ENCODE measurements around the gene TTC3. TPM values are rescaled to one million over a fixed set of nuclear protein-coding genes. Genes with fewer than 3 reads are reported as not detected.
"Not testable (repeated sequence)": the region's sequence is repeated elsewhere in the genome, so short reads cannot be mapped to it uniquely, and the experiment has no call there.

Gene TTC3
- total RNA-seq, 1 experiment from 2014 or later: 68.0 TPM

DNA sequence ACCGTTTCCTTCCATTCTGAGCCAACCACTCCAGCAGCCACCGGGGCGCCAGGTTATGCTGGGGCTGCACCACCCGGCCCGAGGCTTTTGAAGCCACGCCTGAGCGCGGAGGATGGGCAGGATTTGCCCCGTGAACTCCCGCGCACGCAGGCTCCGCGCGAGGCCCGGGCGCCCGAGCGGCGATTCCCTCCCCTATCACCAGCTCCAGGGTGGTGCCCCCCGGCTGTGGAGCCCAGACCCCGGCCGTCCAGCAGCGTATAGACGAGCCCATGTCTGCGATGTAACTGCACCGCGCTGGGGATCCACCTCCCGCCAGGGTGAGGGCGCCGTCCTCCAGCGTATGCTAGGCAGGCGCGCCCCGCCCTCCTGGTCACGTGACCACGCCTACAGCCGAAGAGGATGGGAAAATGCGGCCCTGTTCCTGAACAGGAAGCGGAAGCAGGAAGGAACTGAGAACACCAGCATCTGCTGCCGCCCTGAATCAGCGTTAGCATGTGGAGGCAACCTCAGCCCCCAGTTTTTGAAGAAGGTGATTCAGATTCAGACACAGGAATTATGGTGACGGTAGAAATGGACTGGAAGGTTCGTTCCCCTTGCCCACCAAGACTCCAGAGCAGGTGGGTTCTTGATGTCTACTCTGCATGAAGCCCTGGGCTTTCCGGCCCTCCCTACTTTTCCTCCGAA, 148.1 kb downstream of the TTC3 start:
- peak; percentile 92 for DNase-seq
- intact Hi-C loops (cut with micrococcal nuclease; ENCODE audit: unreplicated experiment): loop anchor here (2.0 kb wide), 1 partner anchor 422 kb away; no protein-coding TSS in a partner anchor
- Mint-ChIP-seq H3K36me3 (ENCODE audit: insufficient read depth, unreplicated experiment) (peaks cover 17% of the 10 kb centered on the region), H3K9me3 (ENCODE audit: low read depth, unreplicated experiment) (no peaks in the 10 kb centered on the region), H3K27ac (ENCODE audit: unreplicated experiment) (peak overlapping the region; percentile 91), H3K4me3 (ENCODE audit: low read depth, unreplicated experiment) (peak overlapping the region; percentile 95), H3K4me1 (ENCODE audit: low read depth, unreplicated experiment) (no peaks in the 10 kb centered on the region), H3K27me3 (ENCODE audit: unreplicated experiment) (no peaks in the 10 kb centered on the region)
- CTCF ChIA-PET: no interaction called here
- BruUV-seq (replicated peaks): no TSS peak
- TF ChIP-seq, protein P1, sequence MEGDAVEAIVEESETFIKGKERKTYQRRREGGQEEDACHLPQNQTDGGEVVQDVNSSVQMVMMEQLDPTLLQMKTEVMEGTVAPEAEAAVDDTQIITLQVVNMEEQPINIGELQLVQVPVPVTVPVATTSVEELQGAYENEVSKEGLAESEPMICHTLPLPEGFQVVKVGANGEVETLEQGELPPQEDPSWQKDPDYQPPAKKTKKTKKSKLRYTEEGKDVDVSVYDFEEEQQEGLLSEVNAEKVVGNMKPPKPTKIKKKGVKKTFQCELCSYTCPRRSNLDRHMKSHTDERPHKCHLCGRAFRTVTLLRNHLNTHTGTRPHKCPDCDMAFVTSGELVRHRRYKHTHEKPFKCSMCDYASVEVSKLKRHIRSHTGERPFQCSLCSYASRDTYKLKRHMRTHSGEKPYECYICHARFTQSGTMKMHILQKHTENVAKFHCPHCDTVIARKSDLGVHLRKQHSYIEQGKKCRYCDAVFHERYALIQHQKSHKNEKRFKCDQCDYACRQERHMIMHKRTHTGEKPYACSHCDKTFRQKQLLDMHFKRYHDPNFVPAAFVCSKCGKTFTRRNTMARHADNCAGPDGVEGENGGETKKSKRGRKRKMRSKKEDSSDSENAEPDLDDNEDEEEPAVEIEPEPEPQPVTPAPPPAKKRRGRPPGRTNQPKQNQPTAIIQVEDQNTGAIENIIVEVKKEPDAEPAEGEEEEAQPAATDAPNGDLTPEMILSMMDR (IDR thresholded peaks at IDR 0.05; ENCODE audit: unreplicated experiment): no peak

DNA sequence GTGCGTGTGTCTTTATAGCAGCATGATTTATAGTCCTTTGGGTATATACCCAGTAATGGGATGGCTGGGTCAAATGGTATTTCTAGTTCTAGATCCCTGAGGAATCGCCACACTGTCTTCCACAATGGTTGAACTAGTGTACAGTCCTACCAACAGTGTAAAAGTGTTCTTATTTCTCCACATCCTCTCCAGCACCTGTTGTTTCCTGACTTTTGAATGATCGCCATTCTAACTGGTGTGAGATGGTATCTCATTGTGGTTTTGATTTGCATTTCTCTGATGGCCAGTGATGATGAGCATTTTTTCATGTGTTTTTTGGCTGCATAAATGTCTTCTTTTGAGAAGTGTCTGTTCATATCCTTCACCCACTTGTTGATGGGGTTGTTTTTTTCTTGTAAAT, 149.2 kb downstream of the TTC3 start:
- CTCF ChIA-PET; H3K27ac Mint-ChIP-seq (ENCODE audit: unreplicated experiment); H3K4me1 Mint-ChIP-seq (ENCODE audit: low read depth, unreplicated experiment); H3K9me3 Mint-ChIP-seq (ENCODE audit: low read depth, unreplicated experiment); BruUV-seq (replicated peaks); DNase-seq; intact Hi-C loops (cut with micrococcal nuclease; ENCODE audit: unreplicated experiment); H3K27me3 Mint-ChIP-seq (ENCODE audit: unreplicated experiment): not testable (repeated sequence)
- H3K4me3 Mint-ChIP-seq (ENCODE audit: low read depth, unreplicated experiment): peak overlapping the region; percentile 95
- peaks cover 17% of the 10 kb centered on the region for H3K36me3 Mint-ChIP-seq (ENCODE audit: insufficient read depth, unreplicated experiment)

DNA sequence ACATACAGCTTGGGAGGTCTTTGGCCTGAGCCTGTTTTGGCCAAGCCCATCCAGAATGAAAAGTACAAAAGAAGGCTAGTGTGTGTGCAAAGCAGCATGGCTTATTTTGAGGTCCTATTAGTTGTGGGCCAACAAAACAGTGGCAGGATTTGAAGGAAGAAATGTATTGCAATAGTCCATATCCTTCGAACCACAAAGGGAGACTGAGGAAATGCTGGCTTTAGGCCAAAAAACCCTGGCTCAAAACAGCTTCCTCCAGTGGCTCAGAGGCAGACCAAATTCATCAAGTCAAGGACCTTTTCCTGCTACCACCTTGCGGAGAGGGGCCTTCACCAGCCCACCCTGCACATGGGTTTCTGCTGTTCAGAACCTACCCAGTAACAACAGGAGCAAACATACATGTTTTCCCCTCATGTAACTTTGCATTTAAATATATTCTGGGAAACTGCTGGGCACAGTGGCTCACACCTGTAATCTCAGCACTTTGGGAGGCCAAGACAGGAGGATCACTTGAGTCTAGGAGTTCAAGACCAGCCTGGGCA, 150.8 kb downstream of the TTC3 start:
- peaks cover 17% of the 10 kb centered on the region for H3K36me3 Mint-ChIP-seq (ENCODE audit: insufficient read depth, unreplicated experiment)
- no TSS peak for BruUV-seq (replicated peaks)

DNA sequence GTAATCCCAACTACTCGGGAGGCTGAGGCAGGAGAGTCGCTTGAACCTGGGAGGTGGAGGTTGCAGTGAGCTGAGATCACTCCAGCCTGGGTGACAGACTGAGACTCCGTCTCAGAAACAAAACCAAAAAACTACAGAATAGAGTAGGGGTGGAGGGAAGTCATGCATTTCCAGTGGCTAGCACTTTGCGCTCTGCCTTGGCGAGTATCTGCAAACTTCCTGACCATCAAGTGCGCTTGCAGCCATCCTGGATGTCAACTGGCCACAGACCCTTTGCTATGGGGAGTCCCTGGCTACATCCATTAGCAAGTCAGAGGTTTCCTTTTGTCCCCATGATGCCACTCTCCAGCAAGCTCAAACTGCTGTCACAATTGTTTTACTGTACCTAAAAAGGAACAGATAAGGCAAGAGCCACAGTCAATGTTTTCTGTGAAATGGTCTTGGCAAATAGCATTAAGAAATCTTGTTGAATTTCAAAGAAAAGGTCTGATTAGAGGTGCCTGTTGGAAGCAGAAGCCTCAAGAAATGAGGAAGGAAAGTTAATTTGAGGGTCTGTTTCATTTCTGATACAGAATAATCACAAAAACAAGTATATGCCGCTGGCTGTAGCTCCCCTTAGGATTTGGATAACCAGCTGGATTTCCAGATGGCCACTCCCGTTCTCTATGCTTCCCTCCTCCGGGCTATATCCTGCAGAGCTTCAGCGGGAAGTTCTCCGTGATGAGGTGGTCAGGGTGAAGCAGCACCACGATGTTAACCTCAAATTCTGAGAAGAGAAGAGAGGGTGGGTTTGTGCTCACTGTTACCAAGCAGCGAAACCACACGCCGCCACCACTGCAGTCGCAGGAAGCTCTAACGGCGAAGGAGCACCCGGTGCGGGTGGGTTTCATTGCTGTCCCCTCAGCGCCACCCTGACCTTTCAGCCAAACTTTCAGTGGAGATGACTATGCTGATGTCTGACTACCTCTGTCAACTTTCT, 152.1 kb downstream of the TTC3 start:
- CTCF ChIA-PET: no interaction called here
- Mint-ChIP-seq H3K27me3 (ENCODE audit: unreplicated experiment) (no peaks in the 10 kb centered on the region), H3K36me3 (ENCODE audit: insufficient read depth, unreplicated experiment) (peaks cover 14% of the 10 kb centered on the region), H3K9me3 (ENCODE audit: low read depth, unreplicated experiment) (no peaks in the 10 kb centered on the region), H3K4me1 (ENCODE audit: low read depth, unreplicated experiment) (no peaks in the 10 kb centered on the region), H3K27ac (ENCODE audit: unreplicated experiment) (no peak overlapping the region), H3K4me3 (ENCODE audit: low read depth, unreplicated experiment) (no peak overlapping the region)
- no TSS peak for BruUV-seq (replicated peaks)
- intact Hi-C loops (cut with micrococcal nuclease; ENCODE audit: unreplicated experiment): no loop called here
- TF ChIP-seq, protein P1 (IDR thresholded peaks at IDR 0.05; ENCODE audit: unreplicated experiment): no peak
- DNase-seq: no peak

More for the DNA sequence above, 150.8 kb downstream of the TTC3 start:
- no peaks in the 10 kb centered on the region for H3K4me1 Mint-ChIP-seq (ENCODE audit: low read depth, unreplicated experiment)
- H3K27ac Mint-ChIP-seq (ENCODE audit: unreplicated experiment): no peak overlapping the region
- H3K27me3 Mint-ChIP-seq (ENCODE audit: unreplicated experiment): no peaks in the 10 kb centered on the region
- intact Hi-C loops (cut with micrococcal nuclease; ENCODE audit: unreplicated experiment): no loop called here
- DNase-seq: no peak
- CTCF ChIA-PET: no interaction called here
- no peak overlapping the region for H3K4me3 Mint-ChIP-seq (ENCODE audit: low read depth, unreplicated experiment)
- no peaks in the 10 kb centered on the region for H3K9me3 Mint-ChIP-seq (ENCODE audit: low read depth, unreplicated experiment)
- TF ChIP-seq, protein P1 (IDR thresholded peaks at IDR 0.05; ENCODE audit: unreplicated experiment): no peak
